ENCODE data around the gene ATP1A4. TPM values are rescaled to one million over a fixed set of nuclear protein-coding genes. Genes with fewer than 3 reads are reported as not detected.

The ATP1A4 gene
- total RNA-seq, 1 donor from 2014 or later = not detected

GRCh38 chr1:160149716-160150115 lies 1.7 kb upstream of the ATP1A4 start:
- Histone ChIP-seq H3K4me3 (ENCODE audit: low read depth, low read length) (no peak overlapping the region), H3K27me3 (ENCODE audit: control insufficient read depth, insufficient read depth, low read length) (no peaks in the 10 kb centered on the region), H3K36me3 (ENCODE audit: control insufficient read depth, insufficient read depth, low read length) (no peaks in the 10 kb centered on the region)
- TF ChIP-seq CTCF (IDR thresholded peaks at IDR 0.05; ENCODE audit: insufficient read depth, low read length, poor library complexity, severe bottlenecking) = no peak
- no peak for DNase-seq (ENCODE audit: low read depth)

- no peak for DNase-seq (ENCODE audit: low read depth)
- H3K27me3 ChIP-seq (ENCODE audit: control insufficient read depth, insufficient read depth, low read length) = no peaks in the 10 kb centered on the region
- TF ChIP-seq CTCF (IDR thresholded peaks at IDR 0.05; ENCODE audit: insufficient read depth, low read length, poor library complexity, severe bottlenecking) = no peak
- H3K4me3 ChIP-seq (ENCODE audit: low read depth, low read length) = no peak overlapping the region
- no peaks in the 10 kb centered on the region for H3K36me3 ChIP-seq (ENCODE audit: control insufficient read depth, insufficient read depth, low read length)
Measured at GRCh38 chr1:160154790-160155189, 3.4 kb downstream of the ATP1A4 start.

- no peak overlapping the region for H3K4me3 ChIP-seq (ENCODE audit: low read depth, low read length)
Measured at GRCh38 chr1:160156361-160156760, 5.0 kb downstream of the ATP1A4 start.

GRCh38 chr1:160157174-160157573 lies 5.8 kb downstream of the ATP1A4 start:
- Histone ChIP-seq H3K27me3 (ENCODE audit: control insufficient read depth, insufficient read depth, low read length) (no peaks in the 10 kb centered on the region), H3K4me3 (ENCODE audit: low read depth, low read length) (no peak overlapping the region), H3K36me3 (ENCODE audit: control insufficient read depth, insufficient read depth, low read length) (no peaks in the 10 kb centered on the region)
- DNase-seq (ENCODE audit: low read depth) = no peak
- TF ChIP-seq CTCF (IDR thresholded peaks at IDR 0.05; ENCODE audit: insufficient read depth, low read length, poor library complexity, severe bottlenecking) = no peak

More at GRCh38 chr1:160156361-160156760, 5.0 kb downstream of the ATP1A4 start:
- no peak for DNase-seq (ENCODE audit: low read depth)
- TF ChIP-seq CTCF (IDR thresholded peaks at IDR 0.05; ENCODE audit: insufficient read depth, low read length, poor library complexity, severe bottlenecking) = no peak
- H3K36me3 ChIP-seq (ENCODE audit: control insufficient read depth, insufficient read depth, low read length) = no peaks in the 10 kb centered on the region
- H3K27me3 ChIP-seq (ENCODE audit: control insufficient read depth, insufficient read depth, low read length) = no peaks in the 10 kb centered on the region

GRCh38 chr1:160158031-160158430 lies 6.6 kb downstream of the ATP1A4 start:
- DNase-seq (ENCODE audit: low read depth) = no peak
- no peak for TF ChIP-seq CTCF (IDR thresholded peaks at IDR 0.05; ENCODE audit: insufficient read depth, low read length, poor library complexity, severe bottlenecking)
- H3K36me3 ChIP-seq (ENCODE audit: control insufficient read depth, insufficient read depth, low read length) = no peaks in the 10 kb centered on the region
- no peak overlapping the region for H3K4me3 ChIP-seq (ENCODE audit: low read depth, low read length)
- H3K27me3 ChIP-seq (ENCODE audit: control insufficient read depth, insufficient read depth, low read length) = no peaks in the 10 kb centered on the region

- Histone ChIP-seq H3K36me3 (ENCODE audit: control insufficient read depth, insufficient read depth, low read length) (no peaks in the 10 kb centered on the region), H3K27me3 (ENCODE audit: control insufficient read depth, insufficient read depth, low read length) (no peaks in the 10 kb centered on the region), H3K4me3 (ENCODE audit: low read depth, low read length) (no peak overlapping the region)
- no peak for TF ChIP-seq CTCF (IDR thresholded peaks at IDR 0.05; ENCODE audit: insufficient read depth, low read length, poor library complexity, severe bottlenecking)
- DNase-seq (ENCODE audit: low read depth) = no peak
Measured at GRCh38 chr1:160158534-160158933, 7.1 kb downstream of the ATP1A4 start.
